Common myeloid progenitor, CD34-positive (primary cell): ENCODE results near the gene DNAH17.

Source experiments
- CTCF ChIA-PET: fragments of 350-600 bp; sonication (Branson Sonifier 250); formaldehyde crosslinking; loops from one replicate; lab custom pipeline; 2021; ENCODE audit warnings: antibody characterized with exemption; lab: Charles Lee
- POLR2A ChIA-PET: fragments of 350-600 bp; sonication (Branson Sonifier 250); formaldehyde crosslinking; loops from one replicate; lab custom pipeline; 2021; ENCODE audit warnings: antibody characterized with exemption; lab: Charles Lee
- DNase-seq, 3 donors: peaks; one replicate each; pipeline versions ENCODE4 v3.0.0 to v3.0.0-alpha.2; 2013
- H3K27ac ChIP-seq, 2 experiments: 1 replicate in 1 of 2; 2 replicates in 1 of 2; pipeline ENCODE4 v1.7.0; 2013; ENCODE audit warnings: inconsistent platforms in 2 of 2, low read length in 2 of 2, mild to moderate bottlenecking in 2 of 2, low read depth in 1 of 2, moderate library complexity in 1 of 2; ENCODE audit not compliant: severe bottlenecking in 2 of 2, insufficient read depth in 1 of 2, poor library complexity in 1 of 2
- H3K27me3 ChIP-seq, 5 experiments: replicated peaks in 2 of 5; 1 replicate in 3 of 5; 2 replicates in 2 of 5; pipeline versions ENCODE4 v1.6.1 to v1.7.0; 2013; ENCODE audit warnings: low read length in 4 of 5, mild to moderate bottlenecking in 2 of 5, moderate library complexity in 2 of 5, inconsistent platforms in 1 of 5; ENCODE audit not compliant: insufficient read depth in 5 of 5, control insufficient read depth in 4 of 5
- H3K36me3 ChIP-seq, 4 experiments: 1 replicate in 2 of 4; 2 replicates in 2 of 4; pipeline versions ENCODE4 v1.6.1 to v1.7.0; 2013; ENCODE audit warnings: low read length in 3 of 4, control low read depth in 1 of 4, mild to moderate bottlenecking in 1 of 4; ENCODE audit not compliant: control insufficient read depth in 4 of 4, insufficient read depth in 4 of 4
- H3K4me1 ChIP-seq, 4 experiments: 1 replicate in 3 of 4; 2 replicates in 1 of 4; pipeline versions ENCODE4 v1.6.1 to v1.7.1; 2013; ENCODE audit warnings: low read length in 3 of 4, mild to moderate bottlenecking in 3 of 4, control low read depth in 1 of 4, inconsistent platforms in 1 of 4, moderate library complexity in 1 of 4; ENCODE audit not compliant: control insufficient read depth in 4 of 4, insufficient read depth in 4 of 4; ENCODE audit errors: control extremely low read depth in 1 of 4
- H3K4me3 ChIP-seq, 7 experiments: 1 replicate in 4 of 7; 2 replicates in 3 of 7; pipeline versions ENCODE4 v1.5.1 to v1.7.0; 2013; ENCODE audit warnings: mild to moderate bottlenecking in 7 of 7, low read length in 6 of 7, moderate library complexity in 6 of 7, inconsistent platforms in 2 of 7, low read depth in 2 of 7, control low read depth in 1 of 7; ENCODE audit not compliant: insufficient read depth in 4 of 7, control insufficient read depth in 1 of 7; ENCODE audit errors: extremely low read depth in 1 of 7
- H3K9me3 ChIP-seq, 5 experiments: 1 replicate in 4 of 5; 2 replicates in 1 of 5; pipeline versions ENCODE4 v1.6.1 to v1.7.1; 2013; ENCODE audit warnings: low read length in 4 of 5, mild to moderate bottlenecking in 2 of 5, inconsistent platforms in 1 of 5, low read depth in 1 of 5, moderate library complexity in 1 of 5; ENCODE audit not compliant: control insufficient read depth in 4 of 5, insufficient read depth in 2 of 5; ENCODE audit errors: control extremely low read depth in 1 of 5
- WGBS: methylation state at CpG from one replicate; pipeline ENCODE4 v1.1.5; 2013; ENCODE audit not compliant: insufficient coverage; 5-methylcytosine and 5-hydroxymethylcytosine counted together

The DNAH17 gene

GRCh38 chr17:78477913-78478756 is 99.1 kb downstream of the DNAH17 start:
- ChIA-PET POLR2A (interaction anchor here (0.5 kb wide), 1 partner anchor 1789 kb away, joined by 4 read pairs; no protein-coding TSS in a partner anchor), CTCF (no interaction called here)
- Histone ChIP-seq H3K4me1 (no peaks in the 10 kb centered on the region), H3K36me3 (no peaks in the 10 kb centered on the region), H3K9me3 (no peaks in the 10 kb centered on the region), H3K27ac (no peak overlapping the region), H3K27me3 (peaks cover 0 to 5% (median 0%) of the 10 kb centered on the region in 5 experiments), H3K4me3 (no peak overlapping the region)
- no peak for DNase-seq
- WGBS, result 85% methylated on average over 2 of the region's 2 CpGs

GRCh38 chr17:78476973-78477372 is 100.2 kb downstream of the DNAH17 start:
- CTCF ChIA-PET, result no interaction called here
- no peak for DNase-seq
- POLR2A ChIA-PET, result no interaction called here
- 99% methylated on average over 5 of the region's 5 CpGs for WGBS
- Histone ChIP-seq H3K36me3 (no peaks in the 10 kb centered on the region), H3K4me3 (no peak overlapping the region), H3K4me1 (no peaks in the 10 kb centered on the region), H3K27ac (no peak overlapping the region), H3K9me3 (no peaks in the 10 kb centered on the region), H3K27me3 (peaks cover 0 to 5% (median 0%) of the 10 kb centered on the region in 5 experiments)

- no peaks in the 10 kb centered on the region for H3K4me1 ChIP-seq
- H3K36me3 ChIP-seq, result no peaks in the 10 kb centered on the region
- CTCF ChIA-PET, result no interaction called here
- 95% methylated on average over 28 of the region's 28 CpGs for WGBS
- DNase-seq, result no peak
- H3K27me3 ChIP-seq, result peaks cover 0 to 5% (median 0%) of the 10 kb centered on the region in 5 experiments
- H3K9me3 ChIP-seq, result no peaks in the 10 kb centered on the region
- no peak overlapping the region for H3K27ac ChIP-seq
- H3K4me3 ChIP-seq, result no peak overlapping the region
- POLR2A ChIA-PET, result no interaction called here
These were observed 101.0 kb downstream of the DNAH17 start for GRCh38 chr17:78476149-78476548.

GRCh38 chr17:78475211-78475610 is 102.0 kb downstream of the DNAH17 start:
- ChIA-PET POLR2A (no interaction called here), CTCF (no interaction called here)
- H3K27ac ChIP-seq, result no peak overlapping the region
- WGBS, result 95% methylated on average over 15 of the region's 16 CpGs
- no peak for DNase-seq
- H3K4me1 ChIP-seq, result no peaks in the 10 kb centered on the region
- peaks cover 0 to 5% (median 0%) of the 10 kb centered on the region in 5 experiments for H3K27me3 ChIP-seq
- no peaks in the 10 kb centered on the region for H3K36me3 ChIP-seq
- H3K4me3 ChIP-seq, result no peak overlapping the region
- H3K9me3 ChIP-seq, result no peaks in the 10 kb centered on the region

GRCh38 chr17:78474614-78475146 is 102.5 kb downstream of the DNAH17 start:
- peaks cover 0 to 5% (median 0%) of the 10 kb centered on the region in 5 experiments for H3K27me3 ChIP-seq
- no peak overlapping the region for H3K4me3 ChIP-seq
- H3K36me3 ChIP-seq, result no peaks in the 10 kb centered on the region
- 91% methylated on average over 15 of the region's 18 CpGs for WGBS
- POLR2A ChIA-PET, result no interaction called here
- DNase-seq, result no peak
- H3K27ac ChIP-seq, result no peak overlapping the region
- CTCF ChIA-PET, result no interaction called here
- no peaks in the 10 kb centered on the region for H3K9me3 ChIP-seq
- no peaks in the 10 kb centered on the region for H3K4me1 ChIP-seq

GRCh38 chr17:78473951-78474613 is 103.1 kb downstream of the DNAH17 start:
- Histone ChIP-seq H3K27me3 (peaks cover 0 to 5% (median 0%) of the 10 kb centered on the region in 5 experiments), H3K9me3 (no peaks in the 10 kb centered on the region), H3K4me3 (no peak overlapping the region), H3K36me3 (no peaks in the 10 kb centered on the region), H3K4me1 (no peaks in the 10 kb centered on the region), H3K27ac (no peak overlapping the region)
- POLR2A ChIA-PET, result interaction anchor here (0.6 kb wide), 1 partner anchor 20 kb away, joined by 6 read pairs; no protein-coding TSS in a partner anchor
- no peak for DNase-seq
- CTCF ChIA-PET, result no interaction called here
- WGBS, result 92% methylated on average over 12 of the region's 12 CpGs
